HepG2 (cell line): ENCODE data around the gene OR8B12. TPM values are rescaled to one million over a fixed set of nuclear protein-coding genes. Genes with fewer than 3 reads are reported as not detected.

ENCODE experiments used
- MAFK ChIP-seq, 2 experiments: IDR thresholded peaks in 1 of 2; conservative IDR thresholded peaks in 1 of 2; 2 replicates each; pipeline ENCODE4 v1.6.1; 2011; ENCODE audit warnings: improper control_type of control experiment in 2 of 2, low read length in 2 of 2
- polyA plus RNA-seq, 8 experiments: library from polyadenylated mRNA; depleted of rRNA in 3 of 8; stranded (reverse) in 7 of 8; unstranded in 1 of 8; fragments of >200 nt; fragmentation: Illumina TruSeq in 4 of 8; extraction: Trizol in 4 of 8; gene quantifications; 2 replicates each; pipeline versions ENCODE4 v1.2.1 to v1.2.3, GENCODE V29; 2011 to 2016; ENCODE audit warnings: low read depth in 4 of 8, missing spikeins in 1 of 8, mixed read lengths in 1 of 8; ENCODE audit not compliant: insufficient read depth in 1 of 8
- small RNA-seq, 3 experiments: library from RNA; depleted of rRNA; stranded (forward); fragments of <200 nt; gene quantifications; one replicate each; pipeline ENCODE3, GENCODE V24; 2012; ENCODE audit warnings: low read depth in 2 of 3, low replicate concordance in 1 of 3; ENCODE audit not compliant: insufficient read length in 3 of 3, insufficient read depth in 2 of 3
- total RNA-seq, 5 experiments: library from RNA; depleted of rRNA; stranded (reverse); fragments of >200 nt; fragmentation: Illumina TruSeq; extraction: Trizol; gene quantifications; 2 replicates each; pipeline ENCODE4 v1.2.3, GENCODE V29; 2016; ENCODE audit warnings: low read depth in 1 of 5

Gene OR8B12
- total and polyA plus RNA-seq, 2 of the 13 experiments (the other 11 are each of a cell fraction or from before 2014, with no cell fraction given): not detected

GRCh38 chr11:124493016-124493655 lies 50.3 kb downstream of the OR8B12 start (continued):
- TF ChIP-seq MAFK (conservative IDR thresholded peaks at IDR 0.05 in 1 of 2, IDR thresholded peaks at IDR 0.05 in 1 of 2; ENCODE audit: low read length in 2 of 2): no peak

Small RNA genes lying within 50 kb of the gene (small RNA-seq; reads per million reads assigned to genes)
- 0 reads per million in 3 experiments for gene OR8A3P

Other genes starting within 250 kb of the OR8B12 start
- not detected in 2 replicates for gene OR8D1, start 229.7 kb downstream of the OR8B12 start, total RNA-seq (2016; rRNA removed; fragmentation: Illumina TruSeq; extraction: Trizol)
- not detected in 2 replicates for gene OR8D1, start 229.7 kb downstream of the OR8B12 start, polyA plus RNA-seq (2011; rRNA removed)
- not detected in 2 replicates for gene OR8D2, start 223.5 kb downstream of the OR8B12 start, total RNA-seq (2016; rRNA removed; fragmentation: Illumina TruSeq; extraction: Trizol)
- not detected in 2 replicates for gene OR8D2, start 223.5 kb downstream of the OR8B12 start, polyA plus RNA-seq (2011; rRNA removed)
- gene OR8B2, start 159.2 kb downstream of the OR8B12 start, total RNA-seq (2016; rRNA removed; fragmentation: Illumina TruSeq; extraction: Trizol): not detected in 2 replicates
- gene OR8B2, start 159.2 kb downstream of the OR8B12 start, polyA plus RNA-seq (2011; rRNA removed): not detected in 2 replicates
- not detected in 2 replicates for gene OR8B3, start 144.6 kb downstream of the OR8B12 start, total RNA-seq (2016; rRNA removed; fragmentation: Illumina TruSeq; extraction: Trizol)
- gene OR8B3, start 144.6 kb downstream of the OR8B12 start, polyA plus RNA-seq (2011; rRNA removed): not detected in 2 replicates
- gene OR8B4, start 118.8 kb downstream of the OR8B12 start, total RNA-seq (2016; rRNA removed; fragmentation: Illumina TruSeq; extraction: Trizol): not detected in 2 replicates
- gene OR8B4, start 118.8 kb downstream of the OR8B12 start, polyA plus RNA-seq (2011; rRNA removed): not detected in 2 replicates
- gene OR8B8, start 98.0 kb downstream of the OR8B12 start, total RNA-seq (2016; rRNA removed; fragmentation: Illumina TruSeq; extraction: Trizol): not detected in 2 replicates
- not detected in 2 replicates for gene OR8B8, start 98.0 kb downstream of the OR8B12 start, polyA plus RNA-seq (2011; rRNA removed)
- gene OR8A1, start 26.3 kb upstream of the OR8B12 start, total RNA-seq (2016; rRNA removed; fragmentation: Illumina TruSeq; extraction: Trizol): not detected in 2 replicates
- not detected in 2 replicates for gene OR8A1, start 26.3 kb upstream of the OR8B12 start, polyA plus RNA-seq (2011; rRNA removed)
- gene PANX3, start 67.8 kb upstream of the OR8B12 start, total RNA-seq (2016; rRNA removed; fragmentation: Illumina TruSeq; extraction: Trizol): not detected in 2 replicates
- gene PANX3, start 67.8 kb upstream of the OR8B12 start, polyA plus RNA-seq (2011; rRNA removed): not detected in 2 replicates
- 20.3 and 21.7 TPM in 2 replicates for gene TBRG1, start 79.2 kb upstream of the OR8B12 start, total RNA-seq (2016; rRNA removed; fragmentation: Illumina TruSeq; extraction: Trizol)
- 25.6 and 28.9 TPM in 2 replicates for gene TBRG1, start 79.2 kb upstream of the OR8B12 start, polyA plus RNA-seq (2011; rRNA removed)
- gene SIAE, start 130.1 kb upstream of the OR8B12 start, total RNA-seq (2016; rRNA removed; fragmentation: Illumina TruSeq; extraction: Trizol): 4.5 and 7.0 TPM in 2 replicates
- 21.8 and 22.4 TPM in 2 replicates for gene SIAE, start 130.1 kb upstream of the OR8B12 start, polyA plus RNA-seq (2011; rRNA removed)
- 8.4 and 12.7 TPM in 2 replicates for gene SPA17, start 130.2 kb upstream of the OR8B12 start, total RNA-seq (2016; rRNA removed; fragmentation: Illumina TruSeq; extraction: Trizol)
- 2.9 and 4.4 TPM in 2 replicates for gene SPA17, start 130.2 kb upstream of the OR8B12 start, polyA plus RNA-seq (2011; rRNA removed)
- 0.18 TPM in 1 of 2 replicates, not detected in the other for gene NRGN, start 196.3 kb upstream of the OR8B12 start, total RNA-seq (2016; rRNA removed; fragmentation: Illumina TruSeq; extraction: Trizol)
- gene NRGN, start 196.3 kb upstream of the OR8B12 start, polyA plus RNA-seq (2011; rRNA removed): 0.12 and 0.22 TPM in 2 replicates
- gene VSIG2, start 208.6 kb upstream of the OR8B12 start, total RNA-seq (2016; rRNA removed; fragmentation: Illumina TruSeq; extraction: Trizol): 0.46 and 0.80 TPM in 2 replicates
- 2.7 and 3.5 TPM in 2 replicates for gene VSIG2, start 208.6 kb upstream of the OR8B12 start, polyA plus RNA-seq (2011; rRNA removed)
- gene ESAM, start 218.6 kb upstream of the OR8B12 start, total RNA-seq (2016; rRNA removed; fragmentation: Illumina TruSeq; extraction: Trizol): 0.48 and 1.2 TPM in 2 replicates
- 6.3 and 6.8 TPM in 2 replicates for gene ESAM, start 218.6 kb upstream of the OR8B12 start, polyA plus RNA-seq (2011; rRNA removed)